HG02884 (cell line): Measurements from ENCODE around the gene TLE3.

Experiments
- ATAC-seq: cut with Tn5 transposase; IDR thresholded peaks from one replicate; pipeline ENCODE4 v1.9.1; 2021; ENCODE audit warnings: mild to moderate bottlenecking, moderate library complexity; ENCODE audit not compliant: unreplicated experiment

Gene TLE3

GRCh38 chr15:70064441-70064840, 33.3 kb downstream of the TLE3 start:
- no peak for ATAC-seq

- ATAC-seq = no peak
These were observed 33.7 kb downstream of the TLE3 start for GRCh38 chr15:70063980-70064379.

- ATAC-seq = no peak
These were observed 34.3 kb downstream of the TLE3 start for GRCh38 chr15:70063261-70063925.

DNA sequence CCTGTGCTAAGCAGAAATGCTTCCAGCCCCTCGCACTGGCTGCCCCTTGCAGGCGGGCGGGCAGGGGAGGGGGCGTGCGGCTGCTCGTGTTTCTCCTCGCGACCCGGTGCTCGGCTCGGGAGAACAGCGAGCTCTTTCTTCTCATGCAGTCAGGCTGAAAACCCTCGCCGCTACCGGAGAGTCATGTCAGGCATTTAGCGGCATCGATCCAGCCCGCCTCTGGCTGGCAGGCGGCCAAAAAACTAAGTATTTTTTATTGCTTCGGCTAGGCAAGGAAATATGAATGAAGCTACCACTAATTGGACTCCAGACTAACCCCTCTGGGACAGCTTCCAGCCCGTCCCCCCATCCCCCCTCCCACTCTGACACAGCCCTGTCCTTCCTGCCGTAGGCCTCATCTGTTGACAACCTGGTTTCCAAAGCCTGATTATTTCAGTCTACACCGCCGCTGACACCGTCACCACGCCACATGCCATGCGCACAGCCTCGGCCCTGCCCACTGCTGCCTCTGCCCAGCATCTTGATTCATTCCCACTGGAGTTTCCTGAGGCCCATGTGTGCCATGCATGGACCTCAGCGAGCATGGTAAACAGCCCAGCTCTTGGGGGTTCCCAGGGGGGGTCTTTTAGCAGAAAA, 35.3 kb downstream of the TLE3 start:
- no peak for ATAC-seq

DNA sequence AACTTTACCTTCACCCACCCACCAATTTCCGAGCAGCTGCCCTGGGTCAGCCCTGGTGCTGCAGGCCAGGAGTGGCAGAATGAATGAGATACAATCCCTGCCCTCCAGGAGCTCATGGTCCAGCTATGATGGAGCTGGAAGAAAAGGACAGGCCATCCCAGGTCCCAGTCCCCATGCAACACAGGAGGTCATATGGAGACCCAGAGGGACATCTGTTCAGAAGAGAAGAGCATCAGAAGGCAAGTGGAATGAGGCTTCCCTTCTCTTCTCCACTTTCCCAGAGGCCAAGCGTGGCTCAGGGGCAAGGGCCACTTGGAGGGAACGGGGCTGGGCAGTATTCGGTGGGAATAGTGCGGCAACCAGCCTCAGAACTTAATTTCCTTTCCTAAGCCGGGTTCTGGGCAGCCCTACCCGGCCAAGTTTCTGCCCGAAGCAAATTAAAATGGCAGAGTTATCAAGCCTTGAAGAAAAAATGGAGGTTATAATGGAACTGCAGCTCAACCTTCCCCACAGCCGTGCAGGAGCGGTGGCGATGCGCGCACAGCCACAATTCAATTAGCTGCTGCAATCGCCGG, 35.9 kb downstream of the TLE3 start:
- no peak for ATAC-seq

- ATAC-seq = no peak
These were observed 36.8 kb downstream of the TLE3 start for GRCh38 chr15:70060993-70061305.

DNA sequence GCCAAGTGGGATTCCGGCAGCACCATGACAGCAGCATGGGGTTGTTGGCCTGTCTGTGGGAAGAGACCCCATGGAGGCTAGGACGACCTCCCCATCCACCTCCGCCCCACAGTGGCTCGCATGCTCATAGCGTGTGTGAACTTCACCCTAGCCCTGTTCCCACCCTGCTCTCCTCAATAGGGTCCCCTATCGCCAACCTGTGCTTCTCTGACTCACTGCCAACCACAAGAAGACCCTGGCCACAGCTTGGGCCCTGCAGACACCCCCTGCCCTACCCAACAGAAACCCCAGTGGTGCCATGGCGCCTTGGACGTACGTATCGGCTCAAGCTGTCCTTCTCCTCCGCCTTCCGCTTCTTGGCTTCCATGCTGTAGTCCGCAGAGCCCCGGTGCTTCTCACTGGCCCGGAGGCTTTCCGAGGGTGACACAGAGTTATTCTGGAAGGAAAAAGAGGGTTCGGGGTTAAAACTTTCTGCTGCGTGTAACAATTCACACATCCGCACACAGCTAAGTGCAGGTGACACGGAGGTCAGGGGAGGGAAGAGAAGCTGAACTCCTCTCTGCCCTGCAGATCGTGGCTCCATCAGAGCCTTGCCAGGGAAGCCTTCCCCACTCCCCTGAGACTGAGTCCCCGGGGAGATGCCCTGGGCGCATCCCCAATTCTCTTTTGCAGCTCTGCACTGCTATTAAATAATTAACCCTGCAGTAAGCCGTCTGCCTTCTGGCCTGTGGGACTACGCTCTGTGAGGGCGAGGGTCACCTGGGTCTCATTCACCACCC, 37.3 kb downstream of the TLE3 start:
- ATAC-seq = no peak

- ATAC-seq = no peak
These were observed 38.1 kb downstream of the TLE3 start for GRCh38 chr15:70059476-70060213.

DNA sequence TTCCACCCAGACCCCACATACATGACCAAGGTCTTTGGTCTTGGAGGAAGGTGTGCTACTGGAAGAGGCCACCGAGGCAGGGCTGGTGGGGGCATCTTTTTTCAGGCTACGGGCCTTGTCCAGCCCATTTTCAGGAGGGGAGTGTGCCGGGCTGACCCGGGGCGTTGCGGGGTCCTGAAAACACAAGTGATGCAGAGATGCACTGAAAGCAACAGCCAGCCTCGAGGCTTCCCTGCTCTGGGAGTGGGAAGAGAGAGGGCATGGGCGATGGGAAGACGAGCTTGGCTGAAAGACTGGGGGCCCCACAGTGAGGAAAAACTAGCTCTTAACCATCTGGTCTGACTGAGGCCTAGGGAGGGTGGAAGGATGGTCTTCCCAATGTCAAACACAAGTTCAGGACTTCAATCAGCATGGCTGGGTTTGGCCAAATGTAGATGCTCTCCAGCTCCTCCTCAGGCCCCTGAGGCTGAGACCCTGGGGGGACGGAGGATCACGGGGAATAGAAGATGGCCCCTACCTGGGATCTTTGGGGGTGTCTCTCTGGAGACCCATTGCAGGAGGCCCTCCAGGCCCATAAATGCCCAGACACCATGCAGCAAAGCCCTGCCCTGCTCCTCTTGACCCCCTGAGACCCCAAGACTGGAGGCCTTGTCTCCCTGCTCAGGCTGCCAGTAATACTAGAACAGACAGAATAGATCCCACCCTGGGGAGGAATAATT, 38.9 kb downstream of the TLE3 start:
- ATAC-seq = no peak

DNA sequence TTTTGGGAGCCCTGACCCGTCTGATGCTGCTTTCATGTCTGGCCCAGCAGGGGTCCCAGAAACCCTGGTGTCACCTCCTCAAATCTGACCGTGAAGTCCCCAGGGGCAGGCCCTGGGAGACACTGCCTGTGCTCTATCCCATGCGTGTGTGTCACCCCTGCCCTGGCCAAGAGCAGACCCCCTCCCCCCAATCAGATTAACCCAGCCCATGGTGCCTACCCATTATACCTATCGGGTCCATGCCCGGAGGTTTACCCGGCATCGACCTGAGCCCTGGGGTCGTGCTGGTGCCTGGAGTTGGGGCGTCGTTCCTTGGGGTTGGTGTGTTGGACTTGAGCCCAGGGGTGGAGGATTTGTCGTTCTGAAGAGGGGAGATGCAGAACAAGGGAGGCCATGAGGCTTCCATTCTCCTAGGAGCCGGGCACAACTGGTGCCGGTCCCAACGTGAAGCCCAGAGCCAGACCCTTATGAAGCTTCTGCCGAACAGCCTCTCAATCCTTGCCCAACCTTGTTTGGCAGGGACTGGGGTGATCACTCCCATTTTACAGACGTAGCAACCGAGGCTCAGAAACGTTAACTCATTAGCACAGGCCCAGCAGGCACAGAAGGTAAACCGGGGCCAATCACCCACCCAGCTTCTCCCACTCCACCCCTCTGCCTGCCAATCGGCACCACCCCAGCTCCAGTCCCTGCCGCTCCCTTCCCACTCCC, 39.6 kb downstream of the TLE3 start:
- ATAC-seq = no peak

DNA sequence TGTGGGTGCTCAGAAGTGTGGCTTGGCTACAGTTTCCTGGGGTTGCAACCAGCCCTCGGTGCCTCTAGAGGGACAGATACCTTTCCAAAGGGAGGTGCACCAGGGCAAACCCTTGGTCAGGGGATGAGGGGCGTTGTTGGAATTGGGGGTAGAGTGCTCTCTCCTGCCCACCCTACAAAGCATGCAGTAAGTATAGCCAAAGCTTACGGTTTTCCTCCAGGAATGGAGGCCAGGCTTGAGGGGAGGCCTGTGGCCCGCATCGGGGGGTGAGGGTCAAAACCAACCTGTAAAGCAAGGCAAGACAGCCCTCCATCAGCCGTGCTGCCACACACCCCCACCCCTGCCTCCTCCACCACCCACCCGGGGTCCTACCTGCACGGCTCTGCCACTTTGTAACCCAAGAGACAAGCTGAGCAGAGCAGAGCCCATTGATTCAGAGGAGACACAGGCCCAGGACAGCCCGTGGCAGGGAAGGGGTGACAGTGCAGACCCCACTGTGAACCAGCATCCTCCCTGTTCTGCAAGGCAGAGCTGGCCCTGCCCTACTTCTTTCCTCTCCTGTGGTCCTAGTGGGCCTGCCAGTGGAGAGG, 41.5 kb downstream of the TLE3 start:
- no peak for ATAC-seq

- ATAC-seq = no peak
These were observed 42.1 kb downstream of the TLE3 start for GRCh38 chr15:70055601-70056051.

DNA sequence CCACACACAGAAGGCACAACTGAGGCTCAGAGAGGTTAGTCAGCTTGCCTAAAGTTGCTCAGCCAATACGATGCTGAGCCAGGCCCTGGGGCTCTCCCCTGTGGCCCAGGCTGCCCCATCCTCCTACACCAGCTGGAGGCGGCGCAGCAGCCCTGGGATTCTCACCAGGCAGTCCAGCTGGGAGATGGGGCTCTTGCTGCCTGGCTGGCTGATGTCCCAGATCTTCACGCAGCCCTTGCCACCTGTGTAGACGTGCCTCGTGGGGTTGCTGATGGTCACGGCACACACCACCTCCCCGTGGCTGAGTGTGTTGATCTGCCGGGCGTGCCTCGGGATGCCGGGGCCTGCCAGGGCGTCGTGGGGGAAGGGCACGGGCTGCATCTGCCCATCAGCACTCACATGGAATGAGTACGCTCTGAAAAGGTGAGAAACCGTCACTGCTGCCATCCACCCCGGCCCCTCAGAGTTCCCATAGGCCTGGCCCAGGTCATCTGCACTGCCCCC, 42.8 kb downstream of the TLE3 start:
- no peak for ATAC-seq

DNA sequence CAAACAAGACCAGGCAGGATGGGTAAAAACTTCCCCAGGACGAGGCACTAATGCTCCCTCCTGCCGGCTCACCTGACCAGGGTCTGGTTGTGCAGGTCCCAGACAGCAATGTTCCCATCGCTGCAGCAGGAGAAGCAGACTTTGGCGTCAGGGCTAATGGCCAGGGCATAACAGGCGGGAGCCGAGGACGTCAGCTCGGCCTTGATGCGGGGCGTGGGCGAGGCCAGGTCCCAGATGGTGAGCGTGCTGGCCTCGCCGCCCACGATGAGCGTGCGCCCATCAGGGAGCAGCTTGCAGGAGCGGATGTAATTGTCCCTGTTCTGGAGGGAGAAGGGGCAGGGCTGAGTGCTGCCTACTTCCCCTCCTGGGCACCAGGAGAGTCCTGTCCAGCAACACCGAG, 43.4 kb downstream of the TLE3 start:
- no peak for ATAC-seq

GRCh38 chr15:70053716-70054229, 43.9 kb downstream of the TLE3 start:
- ATAC-seq = no peak

DNA sequence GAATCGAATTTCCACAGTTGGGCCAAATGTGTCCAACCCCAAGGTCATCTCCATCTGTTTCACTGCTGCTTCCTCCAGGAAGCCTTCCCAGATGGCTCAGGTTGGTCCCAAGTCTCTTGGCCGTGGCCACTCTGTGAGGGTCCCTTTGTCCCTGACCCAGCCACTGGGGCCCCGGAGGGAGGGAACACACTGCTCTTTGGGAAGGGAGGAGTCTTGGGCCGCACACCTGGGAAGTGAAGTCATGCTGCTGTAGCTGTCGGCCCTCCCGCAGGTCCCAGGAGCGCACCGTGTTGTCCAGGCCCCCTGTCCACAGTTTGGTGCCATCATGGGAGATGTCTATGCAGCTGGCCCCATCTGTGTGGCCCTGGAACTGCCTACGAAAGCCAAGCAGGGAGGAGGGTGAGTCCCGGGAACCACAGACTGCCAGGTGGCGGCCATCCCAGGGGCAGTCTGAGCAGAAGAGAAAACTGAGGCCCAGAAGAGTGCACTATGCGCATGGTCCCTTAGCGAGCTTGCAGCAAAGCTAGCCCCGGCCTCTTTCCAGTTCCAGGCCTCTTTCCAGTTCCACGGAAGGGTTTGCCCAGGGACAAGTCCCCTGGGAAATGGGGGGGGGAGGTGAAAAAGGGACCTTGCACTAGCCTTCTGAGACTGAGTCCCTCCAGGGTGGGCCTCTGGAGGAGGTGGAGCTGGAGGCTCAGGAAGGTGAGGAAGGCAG, 44.6 kb downstream of the TLE3 start:
- no peak for ATAC-seq

DNA sequence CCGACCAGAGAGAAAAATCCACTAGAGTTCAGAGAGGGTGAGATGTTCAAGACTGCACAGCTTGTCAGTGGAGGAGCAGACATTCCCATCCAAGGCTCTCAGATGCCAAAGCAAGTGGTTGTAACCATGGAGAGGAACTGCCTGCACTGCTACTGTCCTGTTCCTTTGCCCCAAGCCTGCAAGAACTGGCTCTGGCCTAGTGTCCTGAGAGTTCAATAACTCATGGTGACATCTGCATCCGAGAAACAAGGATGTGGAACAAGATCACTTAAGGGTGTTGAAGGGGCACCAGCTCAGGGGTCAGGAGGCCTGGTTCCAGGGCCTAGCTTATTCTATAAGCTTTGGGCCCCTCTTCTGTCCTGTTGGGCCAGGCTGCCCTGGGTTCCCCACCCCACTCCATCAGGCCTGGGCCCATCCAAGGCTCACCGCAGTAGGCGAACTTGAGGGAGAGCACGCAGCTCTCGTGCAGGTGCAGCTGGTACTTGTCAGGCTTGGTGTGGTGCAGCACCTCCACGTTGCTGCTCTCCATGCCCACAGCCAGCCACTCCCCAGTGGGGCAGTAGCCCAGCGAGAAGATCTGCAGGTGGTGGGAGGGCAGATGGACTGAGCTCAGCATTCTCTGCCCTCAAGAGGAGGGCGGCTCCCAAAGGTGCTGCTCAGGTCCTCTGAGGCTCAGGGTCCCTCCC, 45.6 kb downstream of the TLE3 start:
- no peak for ATAC-seq

DNA sequence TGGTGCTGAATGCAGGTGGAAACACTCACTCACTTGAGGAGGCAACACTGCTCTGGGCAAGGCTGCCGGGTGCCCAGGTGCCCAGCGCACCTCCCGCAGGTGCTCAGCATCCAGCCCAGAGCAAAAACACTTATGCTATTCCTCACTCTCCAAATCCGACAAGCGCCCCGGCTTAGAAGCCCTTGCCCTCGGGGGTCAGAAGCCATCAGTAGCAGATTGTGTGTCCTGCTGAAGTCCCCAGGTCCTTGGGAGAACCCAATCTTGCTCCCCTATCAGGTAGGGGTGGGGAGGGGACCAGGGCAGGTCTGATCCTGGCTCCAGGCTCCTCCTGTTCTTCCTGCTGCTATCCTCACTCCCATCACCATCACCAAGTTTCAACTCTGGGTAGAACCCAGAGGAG, 46.7 kb downstream of the TLE3 start:
- ATAC-seq = no peak
